Stimulated activated CD8-positive, alpha-beta memory T cell treated with anti-CD3 and anti-CD28 coated beads, Interleukin-7, amount 100 ng/mL, for 1 hour (primary cell): ENCODE measurements around the gene PIP4K2A.
"Not testable (repeated sequence)": the region's sequence is repeated elsewhere in the genome, so short reads cannot be mapped to it uniquely, and the experiment has no call there.

Experiments
- DNase-seq, 2 donors: peaks; one replicate each; pipeline ENCODE4 v3.0.0-alpha.2; 2020; ENCODE audit warnings: low read depth in 2 of 2

PIP4K2A gene

DNA sequence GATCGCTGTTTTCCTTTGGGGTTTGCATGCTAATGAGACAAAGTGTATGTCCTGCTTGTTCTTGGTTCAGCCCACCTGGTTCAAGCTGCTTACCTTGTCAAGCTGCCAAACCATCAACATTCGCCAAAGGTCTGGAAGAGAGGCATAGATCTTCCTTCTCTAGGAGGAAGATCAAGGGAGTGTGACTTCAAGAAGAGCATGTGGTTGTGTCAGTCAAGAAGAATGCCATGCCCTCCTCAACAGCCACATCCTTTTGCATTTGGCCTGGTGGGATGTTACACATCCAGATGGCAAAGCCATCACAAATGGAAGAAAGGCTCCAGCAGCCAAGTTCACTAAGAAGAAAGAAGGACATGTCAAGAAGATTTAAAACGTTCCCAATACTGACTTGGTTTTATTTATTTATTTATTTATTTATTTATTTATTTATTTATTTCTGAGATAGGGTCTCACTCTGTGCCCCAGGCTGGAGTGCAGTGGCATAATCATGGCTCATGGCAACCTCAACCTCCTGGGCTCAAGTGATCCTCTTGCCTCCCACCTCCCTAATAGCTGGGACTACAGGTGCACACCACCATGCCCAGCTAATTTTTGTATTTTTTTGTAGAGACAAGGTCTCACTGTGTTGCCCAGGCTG is 5.1 kb upstream of the PIP4K2A start:
- DNase-seq: no peak

- not testable (repeated sequence) for DNase-seq
Observed at GRCh38 chr10:22718659-22719058, 4.3 kb upstream of the PIP4K2A start.

DNA sequence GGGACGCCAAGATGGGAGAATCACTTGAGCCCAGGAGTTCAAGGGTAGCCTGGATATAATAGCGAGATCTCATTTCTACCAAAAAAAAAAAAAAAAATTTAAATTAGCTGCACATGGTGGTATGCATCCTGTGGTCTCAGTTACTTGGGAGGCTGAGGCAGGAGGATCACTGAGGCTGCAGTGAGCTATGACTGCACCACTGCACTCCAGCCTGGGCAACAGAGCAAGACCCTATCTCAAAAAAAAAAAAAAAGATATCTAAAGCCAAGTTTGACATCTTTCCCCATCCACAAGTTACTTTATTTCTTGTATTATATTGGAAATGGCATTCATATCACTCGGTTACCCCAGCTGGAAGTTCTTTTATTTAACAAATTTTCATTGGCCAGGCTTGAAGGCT is 3.4 kb upstream of the PIP4K2A start:
- DNase-seq: no peak

GRCh38 chr10:22716943-22717342 is 2.6 kb upstream of the PIP4K2A start:
- no peak for DNase-seq

- no peak for DNase-seq
Observed at GRCh38 chr10:22715290-22715625, 880 bp upstream of the PIP4K2A start.

DNA sequence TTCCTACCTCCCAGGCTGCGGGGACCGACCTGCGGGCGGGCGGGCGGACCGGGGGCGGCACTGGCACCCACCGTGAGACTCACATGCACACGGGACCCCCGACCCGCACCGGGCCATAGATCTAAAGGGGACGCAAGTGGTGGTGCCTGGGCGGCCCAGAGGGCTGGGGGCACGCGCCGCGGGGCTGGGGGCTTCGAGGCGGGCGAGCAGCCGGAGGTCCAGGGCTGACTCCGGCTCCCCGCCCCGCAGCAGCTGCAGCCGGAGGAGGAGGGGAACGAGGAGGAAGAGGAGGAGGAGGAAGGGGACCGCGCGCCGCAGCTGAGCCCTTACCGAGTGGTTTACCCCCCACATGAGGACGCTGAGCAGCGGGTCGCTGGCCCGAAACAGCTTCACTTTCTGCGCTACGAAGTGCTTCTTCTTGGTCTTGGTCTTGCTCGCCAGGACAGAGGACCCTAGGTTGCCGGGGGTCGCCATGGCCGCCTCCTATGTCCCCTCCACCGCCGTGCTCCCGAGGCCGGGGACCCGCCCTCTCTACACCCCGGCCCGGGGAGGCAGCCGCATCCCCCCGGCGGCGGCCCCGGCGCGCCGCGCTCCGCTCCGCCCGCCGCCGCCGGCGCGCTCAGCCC is 412 bp downstream of the PIP4K2A start:
- DNase-seq: peak in 1 of 2 donors; percentile 19

DNA sequence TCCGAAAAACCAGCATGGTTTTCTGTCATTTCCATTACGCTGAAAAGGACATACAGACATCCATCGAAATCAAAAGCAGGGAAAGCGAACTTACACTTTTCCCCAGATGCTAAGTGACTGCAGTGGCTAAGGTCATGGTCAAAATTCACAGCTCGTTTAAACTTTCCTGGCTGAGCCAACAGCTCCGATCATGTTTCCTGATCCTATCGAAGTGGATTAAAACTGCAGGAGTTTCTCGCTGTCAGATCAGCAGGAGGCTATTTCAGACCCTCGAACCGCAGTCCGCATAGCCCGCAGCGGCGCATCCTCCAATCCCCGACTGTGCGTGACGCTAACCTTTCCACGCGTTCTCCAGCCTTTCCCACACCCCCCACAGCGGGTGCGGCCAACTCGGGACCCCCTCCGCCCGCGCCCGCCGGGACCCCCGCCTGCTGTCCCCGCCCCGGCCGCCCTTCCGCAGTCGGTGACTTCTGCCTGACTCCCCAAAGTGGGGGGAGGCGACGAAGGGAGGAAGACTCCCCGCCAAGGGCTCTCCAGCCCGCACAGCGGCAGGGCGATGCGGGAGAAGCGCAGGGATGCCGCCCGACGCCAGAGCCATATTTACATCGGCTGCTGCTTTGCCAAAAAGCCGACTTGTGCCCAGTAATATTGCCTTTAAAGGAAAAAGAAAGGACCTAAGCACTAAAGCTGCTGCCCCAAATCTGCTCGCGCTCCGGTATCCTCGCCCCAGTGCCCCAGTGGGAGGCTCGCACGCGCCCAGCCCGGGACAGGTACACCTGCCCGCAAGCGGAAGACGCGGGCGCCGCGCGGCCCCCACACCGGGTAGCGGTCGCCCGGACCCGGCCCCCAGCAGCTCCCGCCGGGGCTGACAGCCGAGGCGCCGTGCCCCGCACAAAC is 1.2 kb downstream of the PIP4K2A start:
- peak in 1 of 2 donors; percentile 13 for DNase-seq

DNA sequence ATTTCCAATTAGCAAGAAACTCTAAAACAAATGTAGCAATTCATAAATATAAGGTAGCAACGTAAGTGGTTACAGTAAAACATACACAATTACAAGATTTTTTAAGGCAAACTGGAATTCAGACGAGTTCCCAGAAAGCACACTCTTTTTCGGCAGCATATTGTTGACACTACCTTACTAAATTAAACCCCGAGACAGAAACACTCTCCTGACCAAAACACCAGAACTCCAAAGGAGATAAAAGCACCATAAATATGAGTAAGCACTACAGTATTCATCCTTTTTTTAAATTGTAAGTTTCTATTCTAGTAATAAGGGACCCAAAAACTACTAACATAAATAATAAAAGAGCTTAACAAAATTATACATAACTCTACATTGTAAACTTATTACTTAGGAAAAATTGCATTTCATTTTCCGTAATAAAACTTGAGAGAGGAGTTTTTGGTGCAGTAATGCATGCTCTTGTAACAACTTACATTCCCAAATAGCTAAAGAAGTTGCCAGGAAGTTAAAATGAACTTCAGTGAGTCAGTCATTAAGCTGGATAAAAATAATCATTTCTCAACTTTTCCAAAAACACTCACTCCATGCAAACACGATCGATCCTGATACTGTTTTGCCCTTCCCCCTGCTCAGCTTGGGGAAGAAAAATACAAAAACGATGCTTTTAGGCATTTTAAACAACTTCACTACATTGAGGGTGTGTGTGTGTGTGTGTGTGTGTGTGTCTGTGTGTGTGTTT is 2.0 kb downstream of the PIP4K2A start:
- DNase-seq: no peak

DNA sequence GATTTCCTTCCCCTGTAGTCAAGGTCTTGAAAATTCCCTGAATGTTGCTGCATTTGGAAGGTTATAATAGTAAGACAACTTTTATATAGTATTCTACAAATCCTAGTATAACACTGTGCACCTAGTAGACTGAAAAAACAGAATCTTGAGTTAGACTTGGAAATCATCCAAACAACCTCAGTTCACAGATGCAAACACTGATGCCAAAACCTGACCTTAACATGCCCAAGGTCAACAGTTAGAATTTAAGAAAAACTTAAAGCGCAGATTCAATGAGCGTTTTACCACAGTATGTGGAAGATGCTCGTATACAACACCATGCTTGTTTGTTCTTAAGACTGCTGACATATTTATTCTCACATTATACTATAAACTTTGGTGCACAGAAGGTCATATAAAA is 3.0 kb downstream of the PIP4K2A start:
- DNase-seq: no peak

- no peak for DNase-seq
Observed at GRCh38 chr10:22710139-22710745, 4.1 kb downstream of the PIP4K2A start.

DNA sequence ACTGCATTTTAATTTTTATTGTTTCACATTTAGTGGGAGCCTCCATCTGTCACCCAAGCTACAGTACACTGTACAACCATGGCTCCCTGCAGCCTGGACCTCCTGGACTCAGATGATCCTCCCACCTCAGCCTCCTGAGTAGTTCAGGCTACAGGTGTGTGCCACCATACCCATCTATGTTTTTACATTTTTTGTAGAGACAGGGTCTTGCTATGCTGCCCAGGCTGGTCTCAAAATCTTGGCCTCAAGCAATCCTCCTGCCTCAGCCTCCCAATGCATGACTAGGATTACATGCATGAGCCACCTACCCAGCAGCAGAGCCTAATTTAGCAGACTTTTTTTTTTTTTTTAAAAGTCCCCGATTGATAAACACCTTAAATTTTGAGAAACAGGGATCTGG is 5.6 kb downstream of the PIP4K2A start:
- no peak for DNase-seq

GRCh38 chr10:22705527-22705926 is 8.9 kb downstream of the PIP4K2A start:
- no peak for DNase-seq

DNA sequence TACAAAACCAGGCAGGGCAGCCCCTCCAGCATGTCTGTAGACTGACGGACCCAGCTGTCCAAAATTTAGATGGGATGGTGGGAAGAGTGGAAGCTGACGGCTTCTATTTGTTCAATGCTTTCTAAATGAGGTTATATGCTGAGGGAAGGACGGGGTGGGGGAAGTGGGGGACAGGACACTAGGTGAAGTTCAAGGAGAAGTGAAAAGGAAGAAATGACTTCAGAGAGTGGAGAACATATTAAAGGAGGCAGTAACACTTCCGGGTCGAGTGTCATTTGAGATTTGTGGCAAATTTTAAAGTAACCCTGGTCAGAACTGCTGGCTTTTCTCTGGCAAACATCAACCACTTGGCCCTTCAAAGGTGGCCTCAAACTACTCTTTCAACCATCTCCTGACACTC is 9.4 kb downstream of the PIP4K2A start:
- no peak for DNase-seq

GRCh38 chr10:22704471-22704911 is 9.9 kb downstream of the PIP4K2A start:
- no peak for DNase-seq

DNA sequence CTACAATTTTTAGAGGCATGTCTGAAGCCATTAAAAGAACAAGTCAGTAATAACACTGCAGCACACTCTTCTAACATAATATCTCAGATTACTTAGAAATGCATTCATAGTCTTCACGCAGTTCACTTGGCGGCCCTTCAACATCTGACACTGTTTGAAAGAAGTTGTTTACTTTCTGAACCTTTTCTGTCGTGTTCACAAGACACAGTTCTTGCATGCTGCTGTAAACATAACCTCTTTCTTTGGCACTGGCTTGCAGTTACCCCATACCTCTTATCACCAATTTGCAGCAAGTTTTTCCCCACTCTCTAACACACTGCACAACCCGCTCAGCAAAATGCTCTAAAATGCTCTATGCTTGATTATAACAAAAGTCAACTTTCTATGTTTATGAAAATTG is 12.0 kb downstream of the PIP4K2A start:
- DNase-seq: no peak

- DNase-seq: no peak
Observed at GRCh38 chr10:22701132-22701826, 13.1 kb downstream of the PIP4K2A start.

- DNase-seq: no peak
Observed at GRCh38 chr10:22700489-22700888, 13.9 kb downstream of the PIP4K2A start.

DNA sequence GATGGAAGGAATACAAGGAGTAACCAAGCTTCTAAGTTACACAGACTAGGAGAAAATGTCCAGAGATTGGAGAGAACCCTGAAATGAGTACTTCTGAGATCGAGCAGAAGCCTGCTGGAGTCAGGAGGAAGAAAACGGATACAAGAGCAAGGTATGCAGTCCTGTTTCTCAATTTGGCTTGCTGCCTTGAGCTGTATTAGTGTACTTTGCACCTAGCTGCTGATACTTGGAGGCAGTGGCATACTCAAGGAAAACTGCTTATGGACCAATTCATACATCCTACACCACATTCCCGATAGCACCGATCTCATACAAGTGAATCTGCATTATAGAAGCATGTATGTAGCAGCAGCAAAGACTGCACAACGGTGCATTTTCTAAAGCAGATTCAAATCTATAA is 14.4 kb downstream of the PIP4K2A start:
- DNase-seq: no peak

GRCh38 chr10:22698941-22699440 is 15.4 kb downstream of the PIP4K2A start:
- no peak for DNase-seq

DNA sequence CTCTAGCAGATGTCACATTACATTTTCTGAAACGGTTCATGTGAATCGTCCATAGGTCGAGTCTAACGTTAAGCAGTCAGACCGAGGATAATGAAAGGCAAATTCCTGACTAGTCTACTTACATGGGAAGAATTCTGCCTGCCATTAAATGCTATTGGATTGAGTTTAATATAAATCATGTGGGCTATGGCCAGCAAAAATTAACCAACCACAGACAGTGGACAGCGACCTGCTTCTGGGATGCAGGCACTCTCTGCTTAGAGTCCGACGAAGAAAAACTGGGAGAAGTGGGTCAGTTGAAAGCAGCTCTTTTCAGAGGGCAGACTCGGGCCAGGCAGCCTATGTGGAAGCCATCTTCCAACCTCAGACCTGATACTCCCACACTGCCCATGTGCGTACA is 16.6 kb downstream of the PIP4K2A start:
- DNase-seq: no peak

GRCh38 chr10:22697101-22697500 is 17.3 kb downstream of the PIP4K2A start:
- DNase-seq: no peak
